NCI-H1694 treated with DMSO at 0.1 percent for 48 hours (cell line): Measurements from ENCODE around the gene SCN2A.
A peak's percentile ranks its signal among the peaks of the same experiment; 100 is the strongest.

Experiments used
- DNase-seq: peaks from one replicate; lab custom pipeline; 2025; lab: John Stamatoyannopoulos, UW

SCN2A gene

DNA sequence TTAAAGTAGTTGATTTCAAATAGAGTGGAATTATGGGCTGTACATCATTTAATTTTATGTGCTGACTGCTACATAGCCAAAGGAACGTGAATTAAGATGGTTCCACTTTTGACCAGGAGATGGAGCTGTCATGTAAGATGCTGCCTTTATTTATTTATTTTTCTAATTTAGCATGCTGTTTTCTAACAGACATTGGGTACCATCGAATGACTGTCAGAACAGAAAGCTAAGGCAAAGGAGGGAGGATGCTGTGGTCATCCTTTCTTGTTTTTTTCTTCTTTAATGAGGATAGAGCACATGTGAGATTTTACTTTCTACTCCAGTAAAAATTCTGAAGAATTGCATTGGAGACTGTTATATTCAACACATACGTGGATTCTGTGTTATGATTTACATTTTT, at the start of gene SCN2A:
Gene SCN2A, plus strand, starts transcription at position 185 of the 400 bp plus-strand sequence. CDS start 56,410 bp downstream, outside the sequence.
- peak; percentile 83 for DNase-seq

DNA sequence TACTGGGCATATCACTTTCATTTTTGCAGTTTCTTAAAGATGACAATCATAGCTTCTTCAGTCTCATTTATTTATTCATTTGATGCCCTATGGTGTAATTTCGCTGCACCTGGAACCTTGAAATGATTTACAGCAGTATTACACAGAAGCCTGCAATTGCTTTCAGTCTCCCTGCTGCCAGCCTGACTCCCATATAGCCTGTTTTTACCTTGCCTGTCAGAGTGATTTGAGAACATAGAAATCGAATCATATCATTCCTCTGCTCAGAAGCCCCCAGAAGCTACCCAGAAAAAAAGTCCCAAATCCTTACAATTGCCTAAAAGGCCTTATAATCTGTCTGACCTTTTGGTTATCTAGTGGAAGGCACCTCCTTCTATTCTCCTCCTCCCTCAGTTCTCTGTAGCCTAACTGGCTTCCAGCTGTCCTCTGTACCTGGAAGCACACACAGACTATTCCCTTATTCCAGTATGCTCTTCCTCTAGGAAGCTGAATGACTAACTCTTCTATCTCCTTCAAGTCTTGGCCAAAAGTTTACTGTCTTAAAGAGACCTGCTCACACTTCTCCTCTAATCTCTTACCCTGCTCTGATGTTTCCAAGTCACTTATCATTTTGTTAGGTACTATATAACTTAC, 48.0 kb upstream of the SCN2A start:
- no peak for DNase-seq

GRCh38 chr2:165192729-165193128, 46.5 kb upstream of the SCN2A start:
- DNase-seq: no peak

DNA sequence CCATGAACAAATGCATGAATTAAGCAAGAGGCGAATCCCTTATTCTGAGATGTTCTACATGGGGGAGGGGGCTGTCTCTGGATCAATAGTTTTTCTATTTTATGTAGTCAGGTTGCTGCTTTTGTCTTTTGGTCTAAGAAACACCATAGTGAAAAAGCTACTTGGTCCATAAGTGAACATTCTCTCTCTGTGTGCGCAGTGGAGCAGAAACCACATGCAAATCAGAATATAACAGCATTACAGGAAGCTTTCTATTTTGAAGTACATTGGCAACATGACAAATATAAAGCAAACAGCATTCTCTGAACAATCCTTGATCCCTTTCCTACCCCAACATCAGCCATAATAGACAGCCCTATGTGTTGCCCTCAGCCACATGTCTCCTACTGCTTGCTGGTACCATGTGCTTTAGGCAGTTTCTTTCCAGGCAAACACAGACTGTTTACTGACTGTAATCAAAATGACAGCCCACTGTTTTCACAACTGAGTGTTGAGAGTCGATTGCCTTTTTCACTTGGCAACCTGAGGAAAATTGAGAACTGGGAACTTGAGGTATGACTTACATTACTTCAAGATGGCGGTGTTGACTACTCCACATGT, 45.9 kb upstream of the SCN2A start:
- DNase-seq: no peak

DNA sequence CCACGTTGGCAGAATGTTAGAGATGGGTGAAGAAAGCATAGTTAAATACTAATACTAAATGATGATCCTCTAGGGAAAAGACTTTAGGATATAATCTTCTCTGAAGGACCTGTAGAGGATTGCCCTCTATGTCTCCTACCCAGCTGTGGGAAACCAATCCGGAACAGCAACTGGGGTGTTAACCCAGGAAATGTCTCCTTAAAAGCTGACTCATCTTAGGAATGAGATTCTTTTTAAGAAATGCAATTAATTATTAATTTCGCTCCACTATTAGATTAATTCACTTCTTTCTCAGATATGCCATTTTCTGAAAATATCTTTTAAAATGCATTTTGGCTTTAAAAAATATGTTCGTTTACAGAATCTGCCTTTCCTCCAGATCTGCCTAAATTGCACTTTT, 42.8 kb upstream of the SCN2A start:
- DNase-seq: no peak

DNA sequence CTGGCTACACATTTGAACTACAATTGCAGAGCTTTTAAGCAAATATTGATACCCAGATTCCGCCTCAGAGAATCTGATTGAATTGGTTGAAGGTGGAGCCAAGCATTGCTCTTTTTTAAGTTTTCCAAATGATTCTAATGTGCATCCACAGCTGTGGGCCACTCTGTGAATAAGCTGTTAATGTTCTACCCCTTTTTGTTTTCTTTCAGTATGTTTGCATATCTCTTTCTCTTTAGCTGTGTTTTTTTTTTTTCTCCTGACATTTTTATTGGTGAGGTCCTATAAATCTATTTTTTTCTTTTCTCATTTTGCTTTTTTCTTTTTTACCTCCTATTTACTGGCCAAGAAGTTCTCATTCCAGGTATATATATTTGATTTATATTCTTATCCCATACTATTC, 41.9 kb upstream of the SCN2A start:
- no peak for DNase-seq

GRCh38 chr2:165198181-165198580, 41.0 kb upstream of the SCN2A start:
- no peak for DNase-seq

- DNase-seq: no peak
Observed at GRCh38 chr2:165202239-165202638, 37.0 kb upstream of the SCN2A start.

DNA sequence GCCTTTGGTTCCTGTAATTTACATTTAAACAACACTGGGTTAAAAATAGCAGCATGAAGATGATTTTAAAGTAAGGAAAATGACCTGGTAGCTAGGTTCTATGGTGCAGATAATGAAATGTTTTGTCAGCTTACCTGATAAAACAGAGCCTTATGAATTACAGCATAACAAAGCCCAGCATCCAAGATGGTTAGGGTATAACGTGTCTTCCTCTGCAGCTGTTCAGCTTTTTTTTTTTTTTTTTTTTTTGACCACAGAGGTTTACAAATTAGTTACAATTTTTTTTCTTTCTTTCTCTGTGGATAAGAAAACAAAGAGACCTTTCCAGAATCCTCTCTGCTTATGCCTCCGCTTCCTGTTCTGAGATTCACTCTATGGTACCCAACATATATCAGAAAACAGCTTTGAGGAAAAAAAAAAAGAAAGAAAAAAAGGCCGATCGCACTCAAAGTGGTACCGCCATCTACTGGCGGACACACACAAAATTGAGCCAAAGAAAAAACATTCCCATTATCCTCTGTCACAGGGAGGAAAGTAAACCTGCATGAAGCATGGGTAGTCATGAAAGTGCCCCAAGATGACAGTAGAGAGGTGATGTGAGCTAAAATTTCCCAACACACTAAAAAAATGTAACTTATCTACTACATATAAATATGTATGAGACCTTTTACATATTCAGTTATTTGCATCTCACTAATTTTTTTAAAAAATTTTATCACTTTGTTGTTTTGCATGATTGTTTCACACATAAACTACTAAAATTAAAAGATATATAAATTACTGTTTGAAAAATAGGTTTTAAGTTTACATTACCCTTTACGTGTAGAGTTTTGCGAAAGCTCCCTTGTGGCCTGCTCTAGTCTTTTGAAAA, 35.3 kb upstream of the SCN2A start, which contains the start of gene SCN3A:
Gene SCN3A, minus strand, starts transcription at position 362 of the 871 bp plus-strand sequence. CDS start 27,656 bp downstream, outside the sequence.
- DNase-seq: peak; percentile 87

GRCh38 chr2:165205865-165206264, 33.3 kb upstream of the SCN2A start:
- no peak for DNase-seq

DNA sequence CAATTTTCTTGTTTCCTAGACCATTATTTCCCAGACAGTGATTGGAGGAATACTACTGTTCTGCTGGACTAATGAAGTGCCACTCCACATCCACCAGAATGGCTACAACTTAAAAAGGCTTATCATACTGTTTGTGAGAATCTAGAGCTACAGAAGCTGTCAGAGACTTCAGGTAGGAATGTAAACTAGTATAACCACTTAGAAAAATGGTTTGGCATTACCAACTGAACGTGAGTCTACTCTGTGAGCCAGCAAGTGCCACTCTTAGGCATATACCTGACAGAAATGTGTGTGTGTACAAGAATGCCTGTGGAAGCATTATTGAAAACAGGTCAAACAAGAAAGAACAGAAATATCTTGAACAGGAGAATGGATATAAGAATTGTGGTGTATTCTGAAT, 31.1 kb upstream of the SCN2A start:
- no peak for DNase-seq

- DNase-seq: no peak
Observed at GRCh38 chr2:165214093-165214492, 25.1 kb upstream of the SCN2A start.

- DNase-seq: no peak
Observed at GRCh38 chr2:165219481-165219880, 19.7 kb upstream of the SCN2A start.

GRCh38 chr2:165224941-165225340, 14.3 kb upstream of the SCN2A start:
- DNase-seq: no peak

DNA sequence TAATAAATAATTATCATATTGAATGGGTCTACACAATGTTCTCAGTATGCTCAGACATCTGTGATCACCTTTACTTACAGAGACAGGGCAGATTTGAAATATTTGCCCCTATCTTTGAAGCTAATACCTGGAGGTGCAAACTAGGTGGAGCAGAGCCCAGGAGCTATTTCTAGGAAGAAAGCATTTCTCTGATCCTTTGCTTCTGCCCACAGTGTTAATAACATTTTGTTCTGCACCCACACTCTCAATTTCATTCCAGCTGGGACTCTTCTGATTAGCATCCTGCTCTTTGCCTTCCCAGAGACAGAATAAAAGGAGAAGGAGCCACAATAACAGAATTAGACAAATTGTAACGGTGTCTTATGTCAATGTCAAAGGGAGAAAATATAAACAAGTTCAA, 11.6 kb upstream of the SCN2A start:
- no peak for DNase-seq

GRCh38 chr2:165237056-165237455, 2.2 kb upstream of the SCN2A start:
- DNase-seq: no peak

GRCh38 chr2:165238295-165238694, 919 bp upstream of the SCN2A start:
- DNase-seq: no peak

DNA sequence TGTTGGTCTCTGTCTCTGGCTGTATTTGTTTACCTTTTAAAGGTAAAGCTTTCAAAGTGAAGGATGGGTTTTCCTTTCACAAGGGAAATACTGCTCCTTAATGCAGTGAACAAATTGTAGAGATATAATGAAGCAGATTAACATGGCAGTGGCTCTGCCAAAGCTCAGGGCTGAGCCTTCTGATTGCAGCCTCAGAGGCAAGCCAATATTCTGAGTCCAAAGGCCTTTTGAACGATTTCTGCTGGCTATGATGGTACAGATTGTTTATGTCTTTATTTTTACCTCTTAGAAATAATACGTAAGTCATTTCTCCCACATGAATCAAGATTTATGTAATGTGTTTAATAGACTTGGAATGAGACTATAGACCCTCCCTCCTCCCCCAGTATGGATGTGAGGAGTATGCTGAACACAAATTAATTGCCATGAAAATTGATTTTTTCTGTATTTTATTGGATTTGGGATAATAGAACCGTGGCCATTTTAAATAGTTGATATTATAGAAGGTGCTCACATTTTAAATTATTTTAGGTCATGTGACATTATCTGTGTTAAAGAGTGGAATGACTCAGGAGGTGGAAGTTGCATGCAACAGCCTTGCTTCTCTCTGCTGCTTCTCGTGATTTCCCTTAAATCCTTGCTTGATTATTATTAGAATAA, 772 bp downstream of the SCN2A start:
- peak; percentile 58 for DNase-seq

GRCh38 chr2:165240916-165241315, 1.7 kb downstream of the SCN2A start:
- DNase-seq: no peak

- DNase-seq: no peak
Observed at GRCh38 chr2:165245081-165245793, 6.0 kb downstream of the SCN2A start.

DNA sequence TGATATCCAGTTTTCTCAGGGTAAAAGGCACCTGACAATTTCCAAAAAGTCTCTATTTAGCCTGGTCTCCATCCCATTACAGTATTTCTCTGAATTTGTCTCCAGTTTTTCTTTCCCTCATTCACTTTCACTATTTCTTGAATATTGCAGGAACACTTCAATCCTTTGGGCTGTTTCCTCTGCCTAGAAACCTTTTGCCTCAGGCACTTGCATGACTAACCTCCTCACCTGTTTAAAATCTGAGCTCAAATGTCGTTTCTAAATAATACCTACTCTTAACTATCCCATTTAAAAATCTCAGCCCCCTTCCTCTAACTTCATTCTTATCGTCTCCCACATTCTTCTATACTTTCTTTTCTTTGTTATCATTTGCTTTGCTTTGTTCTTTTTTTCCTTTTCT, 9.0 kb downstream of the SCN2A start:
- no peak for DNase-seq

DNA sequence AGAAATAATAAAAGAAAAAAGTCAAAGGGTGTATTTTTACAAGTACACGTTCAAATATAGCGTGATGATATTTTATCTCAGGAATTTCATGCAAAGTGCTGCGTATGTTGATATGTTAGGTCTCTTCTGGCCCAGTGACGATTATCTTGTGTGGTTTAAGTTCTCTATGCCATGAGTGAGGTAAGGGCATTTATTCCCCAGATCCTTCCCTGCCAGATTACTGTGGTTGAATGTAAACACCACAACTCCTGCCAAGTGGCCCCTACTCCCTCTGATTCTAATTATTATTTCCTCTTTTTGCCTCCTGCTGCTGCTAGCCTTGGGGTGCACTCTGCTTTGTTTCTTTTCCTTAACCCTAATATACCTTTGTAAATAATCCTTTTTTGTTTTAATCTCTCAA, 12.2 kb downstream of the SCN2A start:
- DNase-seq: no peak
